PC-9 (cell line): ENCODE data around the gene GABRA4. TPM values are rescaled to one million over a fixed set of nuclear protein-coding genes. Genes with fewer than 3 reads are reported as not detected.

Experiments
- BruUV-seq: library from RNA; stranded (reverse); fragments of 400-500 nt; replicated peaks from 2 replicates; lab custom pipeline; 2021; lab: Mats Ljungman, UMichigan
- CTCF ChIA-PET: fragments of 300-600 bp; sonication (Branson Sonifier 250); formaldehyde crosslinking; loops from one replicate; lab custom pipeline; 2022; ENCODE audit warnings: antibody characterized with exemption; lab: Charles Lee
- POLR2A ChIA-PET: fragments of 300-600 bp; sonication (Branson Sonifier 250); formaldehyde crosslinking; loops from one replicate; lab custom pipeline; 2022; ENCODE audit warnings: antibody characterized with exemption; ENCODE audit not compliant: unreplicated experiment; lab: Charles Lee
- DNase-seq, 2 experiments: peaks; one replicate each; pipeline versions ENCODE4 v3.0.0 to v3.0.0-alpha.2; 2015 to 2022; ENCODE audit warnings: mixed read lengths in 1 of 2
- H2AFZ ChIP-seq: fragments of 200-600 bp; sonication (generic); 2 replicates; pipeline ENCODE4 v1.8.1; 2017; ENCODE audit warnings: antibody characterized with exemption
- H3F3A ChIP-seq: fragments of 200-600 bp; sonication (generic); 2 replicates; pipeline ENCODE4 v1.8.1; 2017; ENCODE audit warnings: antibody characterized with exemption, mild to moderate bottlenecking, low read depth; ENCODE audit not compliant: insufficient read depth
- H3K27ac ChIP-seq: fragments of 200-600 bp; sonication (generic); 2 replicates; pipeline ENCODE4 v1.6.1; 2016; ENCODE audit warnings: mixed run types
- H3K27me3 ChIP-seq: fragments of 200-600 bp; sonication (generic); 2 replicates; pipeline ENCODE4 v1.6.1; 2016; ENCODE audit warnings: low read depth, mixed run types; ENCODE audit not compliant: insufficient read depth
- H3K36me3 ChIP-seq: fragments of 200-600 bp; sonication (generic); 2 replicates; pipeline ENCODE4 v1.6.1; 2016; ENCODE audit warnings: low read depth, mixed run types
- H3K4me1 ChIP-seq: fragments of 200-600 bp; sonication (generic); replicated peaks from 2 replicates; pipeline ENCODE4 v1.6.1; 2016; ENCODE audit warnings: mixed run types; ENCODE audit not compliant: insufficient read depth
- H3K4me2 ChIP-seq: fragments of 200-600 bp; sonication (generic); 2 replicates; pipeline ENCODE4 v1.6.1; 2017; ENCODE audit warnings: mixed run types
- H3K4me3 ChIP-seq: fragments of 200-600 bp; sonication (generic); 2 replicates; pipeline ENCODE4 v1.6.1; 2016; ENCODE audit warnings: mixed run types
- H3K79me2 ChIP-seq: fragments of 200-600 bp; sonication (generic); 2 replicates; pipeline ENCODE4 v1.6.1; 2017; ENCODE audit warnings: low read depth, mixed run types
- H3K9me2 ChIP-seq: fragments of 200-600 bp; sonication (generic); 2 replicates; pipeline ENCODE4 v1.8.1; 2017; ENCODE audit warnings: mild to moderate bottlenecking; ENCODE audit not compliant: insufficient read depth
- H3K9me3 ChIP-seq: fragments of 200-600 bp; sonication (generic); 2 replicates; pipeline ENCODE4 v1.8.1; 2016; ENCODE audit warnings: low read depth; ENCODE audit not compliant: insufficient read depth
- H4K20me1 ChIP-seq: fragments of 200-600 bp; sonication (generic); 2 replicates; pipeline ENCODE4 v1.8.1; 2017; ENCODE audit not compliant: insufficient read depth
- EZH2 ChIP-seq: fragments of 200-600 bp; sonication (generic); IDR thresholded peaks from 2 replicates; pipeline ENCODE4 v1.8.0; 2017; ENCODE audit warnings: antibody characterized with exemption, low read depth
- intact Hi-C: fragments of 100-400 bp; cut with micrococcal nuclease; formaldehyde crosslinking; loops from one replicate; pipeline ENCODE4 v1.10.0; 2022; ENCODE audit not compliant: unreplicated experiment
- total RNA-seq: library from RNA; stranded (reverse); gene quantifications from 2 replicates; pipeline ENCODE4 v1.2.3, GENCODE V29; 2021
- TF ChIP-seq, protein P1 (sequence below): fragments of 200-600 bp; sonication (generic); conservative IDR thresholded peaks from 2 replicates; pipeline ENCODE4 v1.6.1; 2017; ENCODE audit warnings: mixed run types, antibody characterized with exemption, mild to moderate bottlenecking, moderate library complexity

The GABRA4 gene
- total RNA-seq, 1 experiment from 2014 or later, result not detected

GRCh38 chr4:46958742-46959488, 34.5 kb downstream of the GABRA4 start:
- Histone ChIP-seq H3K36me3 (no peaks in the 10 kb centered on the region), H4K20me1 (no peaks in the 10 kb centered on the region), H3K27me3 (no peaks in the 10 kb centered on the region), H3K9me3 (no peaks in the 10 kb centered on the region), H3K9me2 (no peaks in the 10 kb centered on the region), H3K4me3 (no peak overlapping the region), H3K4me2 (no peak overlapping the region), H3K79me2 (no peaks in the 10 kb centered on the region), H3F3A (no peaks in the 10 kb centered on the region), H2AFZ (no peak overlapping the region), H3K4me1 (no peaks in the 10 kb centered on the region), H3K27ac (no peak overlapping the region)
- intact Hi-C loops, result no loop called here
- POLR2A ChIA-PET, result no interaction called here
- BruUV-seq, result no TSS peak
- TF ChIP-seq EZH2, result no peak
- TF ChIP-seq, protein P1, sequence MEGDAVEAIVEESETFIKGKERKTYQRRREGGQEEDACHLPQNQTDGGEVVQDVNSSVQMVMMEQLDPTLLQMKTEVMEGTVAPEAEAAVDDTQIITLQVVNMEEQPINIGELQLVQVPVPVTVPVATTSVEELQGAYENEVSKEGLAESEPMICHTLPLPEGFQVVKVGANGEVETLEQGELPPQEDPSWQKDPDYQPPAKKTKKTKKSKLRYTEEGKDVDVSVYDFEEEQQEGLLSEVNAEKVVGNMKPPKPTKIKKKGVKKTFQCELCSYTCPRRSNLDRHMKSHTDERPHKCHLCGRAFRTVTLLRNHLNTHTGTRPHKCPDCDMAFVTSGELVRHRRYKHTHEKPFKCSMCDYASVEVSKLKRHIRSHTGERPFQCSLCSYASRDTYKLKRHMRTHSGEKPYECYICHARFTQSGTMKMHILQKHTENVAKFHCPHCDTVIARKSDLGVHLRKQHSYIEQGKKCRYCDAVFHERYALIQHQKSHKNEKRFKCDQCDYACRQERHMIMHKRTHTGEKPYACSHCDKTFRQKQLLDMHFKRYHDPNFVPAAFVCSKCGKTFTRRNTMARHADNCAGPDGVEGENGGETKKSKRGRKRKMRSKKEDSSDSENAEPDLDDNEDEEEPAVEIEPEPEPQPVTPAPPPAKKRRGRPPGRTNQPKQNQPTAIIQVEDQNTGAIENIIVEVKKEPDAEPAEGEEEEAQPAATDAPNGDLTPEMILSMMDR, result no peak
- CTCF ChIA-PET, result no interaction called here
- no peak for DNase-seq

GRCh38 chr4:46956451-46956850, 36.9 kb downstream of the GABRA4 start:
- DNase-seq, result no peak
- H3K27ac ChIP-seq, result no peak overlapping the region
- CTCF ChIA-PET, result no interaction called here
- POLR2A ChIA-PET, result no interaction called here
- no peaks in the 10 kb centered on the region for H3K9me2 ChIP-seq
- H3K27me3 ChIP-seq, result no peaks in the 10 kb centered on the region
- no peaks in the 10 kb centered on the region for H4K20me1 ChIP-seq
- intact Hi-C loops, result no loop called here
- H3K79me2 ChIP-seq, result no peaks in the 10 kb centered on the region
- no peak overlapping the region for H2AFZ ChIP-seq
- no peak overlapping the region for H3K4me2 ChIP-seq
- no TSS peak for BruUV-seq
- H3K4me3 ChIP-seq, result no peak overlapping the region
- no peaks in the 10 kb centered on the region for H3K36me3 ChIP-seq
- TF ChIP-seq EZH2, result no peak
- H3K4me1 ChIP-seq, result no peaks in the 10 kb centered on the region
- no peaks in the 10 kb centered on the region for H3K9me3 ChIP-seq
- no peaks in the 10 kb centered on the region for H3F3A ChIP-seq

DNA sequence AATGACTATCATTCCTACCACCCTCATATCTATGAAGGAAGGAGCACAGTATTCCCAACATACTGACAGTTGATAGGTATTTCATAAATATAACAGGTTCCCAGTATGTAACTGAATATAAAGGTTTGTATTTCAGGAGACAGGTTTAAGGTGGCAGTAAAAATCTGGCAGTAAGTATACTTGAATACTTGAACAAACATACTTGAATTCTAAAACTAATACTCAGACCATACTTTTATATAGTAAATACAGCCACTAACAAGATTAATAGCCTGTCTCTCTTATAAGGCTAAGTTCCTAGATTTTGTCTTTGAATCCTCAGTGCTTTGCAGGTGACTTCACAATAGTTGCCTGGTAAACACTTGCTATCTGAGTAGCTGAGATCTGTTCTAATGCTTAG, 37.8 kb downstream of the GABRA4 start:
- Histone ChIP-seq H2AFZ (no peak overlapping the region), H3K27me3 (no peaks in the 10 kb centered on the region), H4K20me1 (no peaks in the 10 kb centered on the region), H3K9me3 (no peaks in the 10 kb centered on the region), H3K4me3 (no peak overlapping the region), H3K9me2 (no peaks in the 10 kb centered on the region), H3K27ac (no peak overlapping the region), H3K4me2 (no peak overlapping the region), H3K36me3 (no peaks in the 10 kb centered on the region), H3K4me1 (no peaks in the 10 kb centered on the region), H3F3A (no peaks in the 10 kb centered on the region), H3K79me2 (no peaks in the 10 kb centered on the region)
- DNase-seq, result no peak
- POLR2A ChIA-PET, result interaction anchor here (0.7 kb wide), 1 partner anchor 129 kb away, joined by 11 read pairs; no protein-coding TSS in a partner anchor
- no TSS peak for BruUV-seq
- CTCF ChIA-PET, result no interaction called here
- intact Hi-C loops, result no loop called here
- no peak for TF ChIP-seq EZH2
- TF ChIP-seq, protein P1, result no peak
